Liver (tissue), 3 donors: Measurements from ENCODE around the gene TPD52L1.

Experiments
- ATF3 ChIP-seq: IDR thresholded peaks from 2 replicates; pipeline ENCODE4 v1.6.1; 2016; ENCODE audit warnings: antibody characterized with exemption
- CTCF ChIP-seq: fragments of 150-350 bp; IDR thresholded peaks from 2 replicates; pipeline ENCODE4 v1.5.1; 2017; ENCODE audit warnings: improper control_type of control experiment, low read depth, low read length; ENCODE audit not compliant: missing input control
- GABPA ChIP-seq, 2 donors: IDR thresholded peaks in 1 of 2; conservative IDR thresholded peaks in 1 of 2; 2 replicates each; pipeline ENCODE4 v1.6.1; 2016; ENCODE audit warnings: antibody characterized with exemption in 2 of 2, mild to moderate bottlenecking in 1 of 2, moderate library complexity in 1 of 2
- JUND ChIP-seq, 2 donors: IDR thresholded peaks; 2 replicates each; pipeline ENCODE4 v1.6.1; 2016; ENCODE audit warnings: antibody characterized with exemption in 2 of 2
- RAD21 ChIP-seq, 2 donors: IDR thresholded peaks; 2 replicates each; pipeline ENCODE4 v1.6.1; 2016; ENCODE audit warnings: antibody characterized with exemption in 2 of 2, mild to moderate bottlenecking in 2 of 2
- REST ChIP-seq: IDR thresholded peaks from 2 replicates; pipeline ENCODE4 v1.6.1; 2016; ENCODE audit warnings: antibody characterized with exemption, mild to moderate bottlenecking
- YY1 ChIP-seq: IDR thresholded peaks from 2 replicates; pipeline ENCODE4 v1.6.1; 2016; ENCODE audit warnings: antibody characterized with exemption, mild to moderate bottlenecking
- ZBTB33 ChIP-seq: IDR thresholded peaks from 2 replicates; pipeline ENCODE4 v1.6.1; 2016; ENCODE audit warnings: antibody characterized with exemption
- donor health status: healthy.
- donor health status: healthy.

- TF ChIP-seq CTCF (no peak), JUND (IDR thresholded peaks at IDR 0.05) (no peak), ZBTB33 (no peak), YY1 (no peak), GABPA (IDR thresholded peaks at IDR 0.05 in 1 of 2, conservative IDR thresholded peaks at IDR 0.05 in 1 of 2) (no peak), ATF3 (no peak), REST (no peak), RAD21 (IDR thresholded peaks at IDR 0.05) (no peak)
Measured at GRCh38 chr6:125245523-125246264, 92.1 kb downstream of the TPD52L1 start.
